H54 (cell line): ENCODE data around the gene FGD4.

Experiments
- DNase-seq: peaks from one replicate; pipeline ENCODE4 v3.0.0; 2011; ENCODE audit warnings: low spot score, mixed read lengths; ENCODE audit not compliant: insufficient read length
- FAIRE-seq: peaks from 3 replicates; lab custom pipeline; 2011; peaks lifted over from hg19 to GRCh38; lab: Jason Lieb, UNC
- POLR2A ChIP-seq: IDR thresholded peaks from 2 replicates; pipeline ENCODE4 v1.6.1; 2011; ENCODE audit warnings: low read depth, mild to moderate bottlenecking, low read length

FGD4 gene

GRCh38 chr12:32651151-32651955 is 252.0 kb downstream of the FGD4 start:
- TF ChIP-seq POLR2A: no peak
- FAIRE-seq (no peak), DNase-seq (no peak)

DNA sequence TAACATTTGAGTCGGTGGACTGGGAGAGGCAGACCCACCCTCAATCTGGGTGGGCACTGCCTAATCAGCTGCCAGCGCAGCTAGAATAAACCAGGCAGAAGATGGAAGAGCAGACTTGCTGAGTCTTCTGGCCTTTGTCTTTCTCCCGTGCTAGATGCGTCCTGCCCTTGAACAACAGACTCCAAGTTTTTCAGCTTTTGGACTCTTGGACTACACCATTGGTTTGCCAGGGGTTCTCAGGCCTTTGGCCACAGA is 252.5 kb downstream of the FGD4 start:
- DNase-seq (no peak), FAIRE-seq (no peak)
- TF ChIP-seq POLR2A: no peak

- FAIRE-seq (no peak), DNase-seq (no peak)
- no peak for TF ChIP-seq POLR2A
These were observed 260.6 kb downstream of the FGD4 start for GRCh38 chr12:32659908-32660440.

DNA sequence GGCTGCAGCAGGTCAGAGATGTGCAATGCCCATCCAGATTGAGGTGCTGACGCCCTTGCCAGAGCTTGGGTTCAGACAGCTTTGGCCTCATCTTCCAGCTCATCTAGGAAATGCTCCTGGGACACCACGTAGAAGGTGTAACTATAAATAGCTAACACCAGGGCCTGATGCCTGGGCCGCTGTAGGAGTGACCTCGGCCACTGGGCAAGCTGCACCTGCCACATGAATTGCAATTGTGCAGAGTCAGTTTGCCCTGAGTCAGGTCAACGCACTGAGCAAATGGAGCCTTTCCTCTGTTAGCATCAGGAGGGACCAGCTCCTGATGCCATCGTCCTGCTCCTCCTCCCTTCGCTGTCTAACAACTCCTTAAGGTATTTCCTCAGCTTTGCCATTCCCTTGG is 262.3 kb downstream of the FGD4 start:
- no peak for FAIRE-seq
- no peak for DNase-seq
- no peak for TF ChIP-seq POLR2A

DNA sequence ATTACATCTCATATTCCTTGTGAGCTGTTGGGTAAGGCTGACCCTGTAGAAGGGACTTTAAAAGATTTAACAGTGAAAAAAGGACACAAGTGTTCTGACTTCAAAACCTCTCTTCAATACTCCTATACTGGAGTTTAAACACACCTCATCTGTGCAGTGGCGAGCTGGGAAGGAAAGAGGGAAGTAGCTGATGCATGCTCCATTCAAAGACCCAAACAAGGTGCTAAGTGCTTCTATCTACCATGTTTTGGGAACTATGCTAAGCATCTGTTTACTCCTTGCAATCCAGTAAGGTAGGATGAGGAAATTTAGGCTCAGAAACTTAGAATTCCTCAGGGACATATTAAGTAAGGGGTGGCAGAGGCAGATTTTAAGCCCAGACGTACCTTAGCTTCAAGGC is 263.3 kb downstream of the FGD4 start:
- no peak for DNase-seq
- no peak for FAIRE-seq
- TF ChIP-seq POLR2A: no peak

DNA sequence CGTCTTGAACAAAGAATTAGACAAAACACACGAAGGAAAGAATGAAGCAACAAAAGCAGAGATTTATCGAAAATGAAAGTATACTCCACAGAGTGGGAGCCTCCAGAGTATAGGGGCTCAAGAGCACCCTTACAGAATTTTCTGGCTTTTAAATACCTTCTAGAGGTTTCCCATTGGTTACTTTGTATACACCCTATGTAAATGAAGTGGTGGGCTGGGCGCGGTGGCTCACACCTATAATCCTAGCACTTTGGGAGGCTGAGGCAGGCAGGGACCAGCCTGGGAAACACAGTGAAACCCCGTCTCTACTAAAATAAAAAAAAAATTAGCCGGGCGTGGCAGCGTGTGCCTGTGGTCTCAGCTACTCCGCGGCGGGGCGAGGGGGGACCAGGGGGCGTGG is 266.7 kb downstream of the FGD4 start:
- no peak for FAIRE-seq
- TF ChIP-seq POLR2A: no peak

DNA sequence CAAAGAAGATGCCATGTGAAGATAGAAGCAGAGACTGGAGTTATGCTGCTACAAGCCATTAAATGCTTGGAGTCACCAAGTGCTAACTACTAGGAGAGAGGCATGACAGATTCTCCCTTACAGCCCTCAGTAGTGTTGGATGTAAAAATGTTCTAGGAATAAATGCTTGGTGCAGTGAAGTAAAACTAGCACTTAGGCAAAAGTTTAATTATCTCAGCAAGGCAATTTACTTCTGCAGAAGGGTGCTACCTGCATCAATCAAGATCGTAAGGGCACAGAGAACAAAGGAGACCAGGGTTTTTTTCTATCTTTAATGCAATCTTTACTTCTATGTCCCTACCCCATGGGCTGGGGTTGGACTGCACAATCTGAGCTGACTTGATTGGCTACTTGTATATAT is 270.2 kb downstream of the FGD4 start:
- FAIRE-seq (no peak), DNase-seq (no peak)
- TF ChIP-seq POLR2A: no peak

More for the DNA sequence above, 266.7 kb downstream of the FGD4 start:
- no peak for DNase-seq

DNA sequence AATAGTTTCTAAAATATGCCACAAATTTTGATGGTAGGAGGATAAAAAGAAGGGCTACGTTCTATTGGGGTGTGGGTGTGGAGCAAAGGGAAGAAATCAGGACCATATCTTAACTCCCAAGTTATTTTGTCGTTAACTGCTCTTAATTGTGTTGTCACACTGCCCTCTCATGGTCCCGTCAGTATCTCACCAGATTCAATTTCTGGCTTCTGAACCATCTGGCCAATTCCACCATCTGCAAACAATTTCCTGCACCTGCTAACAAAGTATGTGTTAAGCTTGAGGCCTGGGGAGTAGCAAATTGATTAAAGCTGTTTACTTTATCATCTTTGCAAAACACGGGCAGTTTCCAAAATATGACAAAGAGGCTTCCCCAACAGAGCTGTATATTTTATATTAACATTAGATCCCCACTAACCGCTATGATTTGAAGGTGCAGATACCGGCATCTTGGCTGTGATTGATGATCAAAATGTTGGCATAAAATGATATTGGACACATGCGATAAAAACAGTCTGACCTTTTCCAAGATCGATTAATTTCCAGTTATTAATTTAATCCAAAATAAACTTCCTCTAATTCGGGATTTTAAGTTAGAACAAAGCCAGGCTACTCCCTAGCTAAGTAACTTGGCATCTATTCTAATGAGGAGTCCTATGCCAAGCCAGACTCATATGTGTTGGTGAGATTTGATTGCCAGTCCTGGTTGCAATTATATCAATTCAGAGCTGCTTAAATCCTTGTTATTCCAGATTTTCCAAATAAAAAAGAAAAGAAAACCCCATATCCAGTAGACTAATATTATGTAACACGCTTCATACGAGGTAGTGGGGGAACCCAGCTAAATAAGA is 272.8 kb downstream of the FGD4 start:
- DNase-seq (peak; percentile 21), FAIRE-seq (no peak)
- no peak for TF ChIP-seq POLR2A

GRCh38 chr12:32679091-32679919 is 279.9 kb downstream of the FGD4 start, which contains the start of gene DNM1L:
TSS of gene DNM1L (plus strand) at chr12:32679301. CDS start at chr12:32679364, 63 bp downstream.
- peak; percentile 62 for FAIRE-seq
- TF ChIP-seq POLR2A: peak; percentile 92
- DNase-seq: peak; percentile 91

DNA sequence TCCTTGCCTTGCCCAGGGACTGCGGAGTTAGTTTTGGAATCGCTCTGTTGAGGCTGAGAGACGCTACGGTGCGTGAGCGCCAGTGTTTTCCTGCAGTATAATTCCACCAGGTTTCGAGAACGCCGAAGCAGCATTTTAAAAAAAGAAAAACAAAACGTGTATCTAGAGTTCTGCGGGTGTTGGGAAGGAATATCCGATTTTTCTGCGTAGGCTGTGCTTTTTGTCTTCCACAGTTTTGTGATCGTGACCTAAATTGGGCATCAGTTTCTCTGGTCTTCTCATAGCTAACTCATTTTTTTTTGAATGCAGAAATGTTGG is 280.5 kb downstream of the FGD4 start:
- no peak for TF ChIP-seq POLR2A
- no peak for DNase-seq
- no peak for FAIRE-seq

- DNase-seq: no peak
- no peak for FAIRE-seq
- TF ChIP-seq POLR2A: no peak
These were observed 281.4 kb downstream of the FGD4 start for GRCh38 chr12:32680787-32681186.

- DNase-seq (no peak), FAIRE-seq (no peak)
- no peak for TF ChIP-seq POLR2A
These were observed 281.9 kb downstream of the FGD4 start for GRCh38 chr12:32681272-32681671.

GRCh38 chr12:32686340-32686739 is 287.0 kb downstream of the FGD4 start:
- TF ChIP-seq POLR2A: no peak
- FAIRE-seq (no peak), DNase-seq (no peak)

- no peak for FAIRE-seq
- no peak for DNase-seq
- TF ChIP-seq POLR2A: no peak
These were observed 289.4 kb downstream of the FGD4 start for GRCh38 chr12:32688786-32689185.
